Measurements from ENCODE around the gene WDR74. TPM values are rescaled to one million over a fixed set of nuclear protein-coding genes. Genes with fewer than 3 reads are reported as not detected.
"Not testable (repeated sequence)": the region's sequence is repeated elsewhere in the genome, so short reads cannot be mapped to it uniquely, and the experiment has no call there.

Gene WDR74
- total and polyA plus RNA-seq, 4 donors = 13.5 to 53.9 (median 39.1) TPM

- Histone ChIP-seq H3K27me3 (ENCODE audit: control insufficient read depth in 1 of 2, insufficient read depth in 2 of 2, low read length in 1 of 2) (no peaks in the 10 kb centered on the region), H3K36me3 (ENCODE audit: control insufficient read depth in 1 of 2, insufficient read depth in 2 of 2, low read length in 1 of 2) (no peaks in the 10 kb centered on the region), H3K27ac (ENCODE audit: low read depth in 1 of 2, low read length in 2 of 2) (no peak overlapping the region), H3K4me1 (ENCODE audit: control insufficient read depth in 1 of 2, insufficient read depth in 2 of 2, low read length in 2 of 2) (no peaks in the 10 kb centered on the region), H3K4me3 (ENCODE audit: low read length in 2 of 2) (no peak overlapping the region), H3K9me3 (ENCODE audit: control insufficient read depth, low read length) (no peaks in the 10 kb centered on the region)
- WGBS, 2 donors = 77 to 80% methylated on average over 6 of the region's 6 CpGs
- intact Hi-C loops (cut with DNase I) = loop anchor here in 1 of 2 donors (10.0 kb wide), 1 partner anchor 471 kb away; no protein-coding TSS in a partner anchor
- no peak for ATAC-seq (ENCODE audit: low FRiP score)
- DNase-seq = no peak
Measured at GRCh38 chr11:62865635-62866034, 26.2 kb upstream of the WDR74 start.

- no peak for DNase-seq
- ATAC-seq (ENCODE audit: low FRiP score) = no peak
- Histone ChIP-seq H3K4me3 (ENCODE audit: low read length in 2 of 2) (no peak overlapping the region), H3K4me1 (ENCODE audit: control insufficient read depth in 1 of 2, insufficient read depth in 2 of 2, low read length in 2 of 2) (no peaks in the 10 kb centered on the region), H3K36me3 (ENCODE audit: control insufficient read depth in 1 of 2, insufficient read depth in 2 of 2, low read length in 1 of 2) (no peaks in the 10 kb centered on the region), H3K9me3 (ENCODE audit: control insufficient read depth, low read length) (no peaks in the 10 kb centered on the region), H3K27ac (ENCODE audit: low read depth in 1 of 2, low read length in 2 of 2) (no peak overlapping the region), H3K27me3 (ENCODE audit: control insufficient read depth in 1 of 2, insufficient read depth in 2 of 2, low read length in 1 of 2) (no peaks in the 10 kb centered on the region)
- intact Hi-C loops (cut with DNase I) = loop anchor here (5.0 to 10.0 kb wide), 2 partner anchors 469 to 482 kb away; no protein-coding TSS in a partner anchor
- WGBS, 2 donors = 42 to 50% methylated on average over 4 of the region's 4 CpGs
Measured at GRCh38 chr11:62863687-62864335, 24.4 kb upstream of the WDR74 start.

GRCh38 chr11:62861564-62862192 lies 22.3 kb upstream of the WDR74 start:
- not testable (repeated sequence) for DNase-seq; H3K27ac ChIP-seq (ENCODE audit: low read depth in 1 of 2, low read length in 2 of 2); H3K4me3 ChIP-seq (ENCODE audit: low read length in 2 of 2); H3K4me1 ChIP-seq (ENCODE audit: control insufficient read depth in 1 of 2, insufficient read depth in 2 of 2, low read length in 2 of 2); ATAC-seq (ENCODE audit: low FRiP score); H3K9me3 ChIP-seq (ENCODE audit: control insufficient read depth, low read length); H3K27me3 ChIP-seq (ENCODE audit: control insufficient read depth in 1 of 2, insufficient read depth in 2 of 2, low read length in 1 of 2); H3K36me3 ChIP-seq (ENCODE audit: control insufficient read depth in 1 of 2, insufficient read depth in 2 of 2, low read length in 1 of 2)
- intact Hi-C loops (cut with DNase I) = loop anchor here (1.0 to 10.0 kb wide), 3 partner anchors 75 to 479 kb away; no protein-coding TSS in a partner anchor
- 86 to 89% methylated on average over 16 of the region's 16 CpGs for WGBS, 2 donors

GRCh38 chr11:62860835-62861563 lies 21.6 kb upstream of the WDR74 start:
- DNase-seq (no peak), ATAC-seq (ENCODE audit: low FRiP score) (no peak)
- Histone ChIP-seq H3K27ac (ENCODE audit: low read depth in 1 of 2, low read length in 2 of 2) (no peak overlapping the region), H3K27me3 (ENCODE audit: control insufficient read depth in 1 of 2, insufficient read depth in 2 of 2, low read length in 1 of 2) (no peaks in the 10 kb centered on the region), H3K4me1 (ENCODE audit: control insufficient read depth in 1 of 2, insufficient read depth in 2 of 2, low read length in 2 of 2) (no peaks in the 10 kb centered on the region), H3K9me3 (ENCODE audit: control insufficient read depth, low read length) (no peaks in the 10 kb centered on the region), H3K4me3 (ENCODE audit: low read length in 2 of 2) (no peak overlapping the region), H3K36me3 (ENCODE audit: control insufficient read depth in 1 of 2, insufficient read depth in 2 of 2, low read length in 1 of 2) (no peaks in the 10 kb centered on the region)
- intact Hi-C loops (cut with DNase I) = loop anchor here (5.0 to 10.0 kb wide), 2 partner anchors 466 to 479 kb away; no protein-coding TSS in a partner anchor
- WGBS, 2 donors = 59 to 62% methylated on average over 5 of the region's 5 CpGs

DNA sequence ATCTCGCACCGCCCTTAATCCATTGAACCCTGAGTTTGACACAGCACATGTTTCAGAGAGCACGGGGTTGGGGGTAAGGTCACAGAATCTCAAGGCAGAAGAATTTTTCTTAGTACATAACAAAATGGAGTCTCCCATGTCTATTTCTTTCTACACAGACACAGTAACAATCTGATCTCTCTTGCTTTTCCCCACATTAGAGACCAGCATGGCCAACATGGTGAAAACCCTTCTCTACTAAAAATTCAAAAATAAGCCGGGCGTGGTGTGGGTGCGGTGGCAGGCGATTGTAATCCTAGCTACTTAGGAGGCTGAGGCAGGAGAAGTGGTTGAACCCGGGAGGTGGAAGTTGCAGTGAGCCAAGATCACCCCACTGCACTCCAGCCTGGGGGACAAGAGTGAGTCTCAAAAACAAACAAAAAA lies 19.9 kb upstream of the WDR74 start:
- H3K4me1 ChIP-seq (ENCODE audit: control insufficient read depth in 1 of 2, insufficient read depth in 2 of 2, low read length in 2 of 2); H3K4me3 ChIP-seq (ENCODE audit: low read length in 2 of 2); H3K27me3 ChIP-seq (ENCODE audit: control insufficient read depth in 1 of 2, insufficient read depth in 2 of 2, low read length in 1 of 2); H3K9me3 ChIP-seq (ENCODE audit: control insufficient read depth, low read length); DNase-seq; ATAC-seq (ENCODE audit: low FRiP score); H3K27ac ChIP-seq (ENCODE audit: low read depth in 1 of 2, low read length in 2 of 2); H3K36me3 ChIP-seq (ENCODE audit: control insufficient read depth in 1 of 2, insufficient read depth in 2 of 2, low read length in 1 of 2); intact Hi-C loops (cut with DNase I): not testable (repeated sequence)
- 92 to 93% methylated on average over 8 of the region's 8 CpGs for WGBS, 2 donors

DNA sequence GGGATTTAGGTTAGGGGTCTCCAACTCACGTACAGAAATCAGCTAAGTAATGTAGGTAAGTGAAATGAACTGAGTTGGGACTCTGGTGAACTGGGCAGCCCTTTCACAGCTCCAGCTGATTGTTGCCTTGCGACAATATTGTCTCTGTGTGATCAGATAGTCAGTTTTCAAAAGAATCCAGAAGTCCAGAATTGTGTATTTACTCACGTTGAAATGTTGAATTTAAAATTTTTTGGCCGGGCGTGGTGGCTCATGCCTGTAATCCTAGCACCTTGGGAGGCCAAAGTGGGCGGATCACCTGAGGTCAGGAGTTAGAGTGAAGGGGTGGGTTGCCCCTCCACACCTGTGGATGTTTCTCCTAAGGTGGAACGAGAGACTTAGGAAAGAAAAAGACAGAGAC lies 18.8 kb upstream of the WDR74 start:
- Histone ChIP-seq H3K4me3 (ENCODE audit: low read length in 2 of 2) (no peak overlapping the region), H3K9me3 (ENCODE audit: control insufficient read depth, low read length) (no peaks in the 10 kb centered on the region), H3K4me1 (ENCODE audit: control insufficient read depth in 1 of 2, insufficient read depth in 2 of 2, low read length in 2 of 2) (no peaks in the 10 kb centered on the region), H3K36me3 (ENCODE audit: control insufficient read depth in 1 of 2, insufficient read depth in 2 of 2, low read length in 1 of 2) (peaks cover 0 to 2% of the 10 kb centered on the region in 2 donors), H3K27ac (ENCODE audit: low read depth in 1 of 2, low read length in 2 of 2) (no peak overlapping the region), H3K27me3 (ENCODE audit: control insufficient read depth in 1 of 2, insufficient read depth in 2 of 2, low read length in 1 of 2) (no peaks in the 10 kb centered on the region)
- ATAC-seq (ENCODE audit: low FRiP score) (no peak), DNase-seq (no peak)
- intact Hi-C loops (cut with DNase I) = no loop called here
- WGBS, 2 donors = 83 to 84% methylated on average over 7 of the region's 7 CpGs

- no peaks in the 10 kb centered on the region for H3K27me3 ChIP-seq (ENCODE audit: control insufficient read depth in 1 of 2, insufficient read depth in 2 of 2, low read length in 1 of 2)
- H3K4me3 ChIP-seq (ENCODE audit: low read length in 2 of 2) = no peak overlapping the region
- H3K27ac ChIP-seq (ENCODE audit: low read depth in 1 of 2, low read length in 2 of 2) = no peak overlapping the region
- ATAC-seq (ENCODE audit: low FRiP score) (no peak), DNase-seq (no peak)
- H3K4me1 ChIP-seq (ENCODE audit: control insufficient read depth in 1 of 2, insufficient read depth in 2 of 2, low read length in 2 of 2) = no peaks in the 10 kb centered on the region
- peaks cover 0 to 2% of the 10 kb centered on the region in 2 donors for H3K36me3 ChIP-seq (ENCODE audit: control insufficient read depth in 1 of 2, insufficient read depth in 2 of 2, low read length in 1 of 2)
- no peaks in the 10 kb centered on the region for H3K9me3 ChIP-seq (ENCODE audit: control insufficient read depth, low read length)
- intact Hi-C loops (cut with DNase I) = no loop called here
- WGBS, 2 donors = 81 to 94% methylated on average over 2 of the region's 2 CpGs
Measured at GRCh38 chr11:62857541-62857982, 18.2 kb upstream of the WDR74 start.

- 4 to 5% methylated on average over 20 of the region's 20 CpGs for WGBS, 2 donors
- no peaks in the 10 kb centered on the region for H3K4me1 ChIP-seq (ENCODE audit: control insufficient read depth in 1 of 2, insufficient read depth in 2 of 2, low read length in 2 of 2)
Measured at GRCh38 chr11:62856333-62856895, 17.0 kb upstream of the WDR74 start.

More at GRCh38 chr11:62856333-62856895, 17.0 kb upstream of the WDR74 start:
- Histone ChIP-seq H3K9me3 (ENCODE audit: control insufficient read depth, low read length) (no peaks in the 10 kb centered on the region), H3K4me3 (ENCODE audit: low read length in 2 of 2) (peak overlapping the region; percentile 5 to 9), H3K27me3 (ENCODE audit: control insufficient read depth in 1 of 2, insufficient read depth in 2 of 2, low read length in 1 of 2) (no peaks in the 10 kb centered on the region), H3K36me3 (ENCODE audit: control insufficient read depth in 1 of 2, insufficient read depth in 2 of 2, low read length in 1 of 2) (peaks cover 3 to 5% of the 10 kb centered on the region in 2 donors), H3K27ac (ENCODE audit: low read depth in 1 of 2, low read length in 2 of 2) (no peak overlapping the region)
- DNase-seq (no peak), ATAC-seq (ENCODE audit: low FRiP score) (peak; percentile 44)
- intact Hi-C loops (cut with DNase I) = no loop called here
